Upper lobe of left lung (tissue), 6 donors: ENCODE measurements around the gene UBE2E2. TPM values are rescaled to one million over a fixed set of nuclear protein-coding genes. Genes with fewer than 3 reads are reported as not detected.

Experiments used
- ATAC-seq, 2 donors: fragments of 200-7000 bp; cut with Tn5 transposase; one replicate each; pipeline ENCODE4 v1.9.1; 2022; ENCODE audit warnings: mild to moderate bottlenecking in 2 of 2, moderate library complexity in 2 of 2; ENCODE audit not compliant: low FRiP score in 2 of 2
- DNase-seq, 2 donors: peaks; one replicate each; pipeline ENCODE4 v3.0.0-alpha.2; 2019 to 2020
- H3K27ac ChIP-seq, 4 donors: fragments of 200-600 bp; sonication (generic); one replicate each; pipeline ENCODE4 v1.5.1; 2016 to 2019
- H3K27me3 ChIP-seq, 4 donors: fragments of 200-600 bp; sonication (generic); one replicate each; pipeline ENCODE4 v1.5.1; 2017 to 2019
- H3K36me3 ChIP-seq, 4 donors: fragments of 200-600 bp; sonication (generic); one replicate each; pipeline ENCODE4 v1.5.1; 2016 to 2019
- H3K4me1 ChIP-seq, 4 donors: fragments of 200-600 bp; sonication (generic); one replicate each; pipeline ENCODE4 v1.5.1; 2018 to 2019
- H3K4me3 ChIP-seq, 4 donors: fragments of 200-600 bp; sonication (generic); one replicate each; pipeline ENCODE4 v1.5.1; 2017 to 2019; ENCODE audit warnings: mild to moderate bottlenecking in 2 of 4, moderate library complexity in 1 of 4
- H3K9me3 ChIP-seq, 4 donors: fragments of 200-600 bp; sonication (generic); one replicate each; pipeline ENCODE4 v1.5.1; 2018 to 2019
- EP300 ChIP-seq, 4 donors: sonication (generic); formaldehyde crosslinking; IDR thresholded peaks; one replicate each; pipeline ENCODE4 v1.5.1; 2017; ENCODE audit warnings: antibody characterized with exemption in 4 of 4, control low read depth in 2 of 4
- POLR2A ChIP-seq, 4 donors: fragments of 450-650 bp; IDR thresholded peaks; one replicate each; pipeline ENCODE4 v1.5.1; 2016 to 2017; ENCODE audit warnings: antibody characterized with exemption in 4 of 4, mild to moderate bottlenecking in 2 of 4
- POLR2AphosphoS5 ChIP-seq, 2 donors: sonication (generic); formaldehyde crosslinking; IDR thresholded peaks; one replicate each; pipeline ENCODE4 v1.5.1; 2017; ENCODE audit warnings: antibody characterized with exemption in 2 of 2
- WGBS, 2 donors: methylation state at CpG; one replicate each; pipeline ENCODE4 v1.1.5; 2017 to 2018; 5-methylcytosine and 5-hydroxymethylcytosine counted together
- total RNA-seq, 6 donors: library from RNA; depleted of rRNA in 4 of 6; stranded (reverse); fragments of >200 nt in 4 of 6; gene quantifications; one replicate each; pipeline versions ENCODE4 v1.1.0 to v1.2.1, GENCODE V29; 2016 to 2021
- TF ChIP-seq, protein P1 (sequence below), 6 experiments: fragments of 450-650 bp in 4 of 6; fragments of 200-600 bp in 2 of 6; sonication (generic) in 2 of 6; IDR thresholded peaks; one replicate each; pipeline ENCODE4 v1.5.1; 2016 to 2019; ENCODE audit warnings: antibody characterized with exemption in 6 of 6
- donor health status: DM: no; HTN: no; CAD: no; lungs with moderate emphysema.
- donor health status: DM: no; HTN: yes; CAD: no; lungs with severe emphysema.

Gene UBE2E2
- total RNA-seq, 6 donors from 2014 or later: 18.3 to 61.5 (median 41.9) TPM

DNA sequence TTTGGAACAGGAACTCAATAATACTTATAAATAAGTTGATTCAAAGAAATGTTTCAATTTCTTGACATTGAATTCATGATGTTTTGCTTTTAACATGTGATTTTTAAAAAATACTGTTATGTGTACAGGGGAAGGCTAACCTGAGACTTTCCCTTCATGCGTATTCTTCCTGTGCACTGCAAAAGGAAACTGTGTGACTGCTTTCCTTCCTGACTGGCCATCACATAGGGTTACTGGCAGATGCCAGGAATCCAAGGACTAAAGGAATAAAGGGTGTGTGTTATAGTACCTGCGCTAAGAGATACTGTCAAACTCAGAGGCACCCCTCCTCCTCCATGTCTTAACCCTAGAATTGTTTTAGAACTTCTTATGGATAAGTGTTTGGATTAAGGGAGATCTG, 236.0 kb downstream of the UBE2E2 start:
- H3K27me3 ChIP-seq: no peaks in the 10 kb centered on the region
- H3K9me3 ChIP-seq: no peaks in the 10 kb centered on the region
- no peak for TF ChIP-seq EP300 (IDR thresholded peaks at IDR 0.05)
- TF ChIP-seq, protein P1, sequence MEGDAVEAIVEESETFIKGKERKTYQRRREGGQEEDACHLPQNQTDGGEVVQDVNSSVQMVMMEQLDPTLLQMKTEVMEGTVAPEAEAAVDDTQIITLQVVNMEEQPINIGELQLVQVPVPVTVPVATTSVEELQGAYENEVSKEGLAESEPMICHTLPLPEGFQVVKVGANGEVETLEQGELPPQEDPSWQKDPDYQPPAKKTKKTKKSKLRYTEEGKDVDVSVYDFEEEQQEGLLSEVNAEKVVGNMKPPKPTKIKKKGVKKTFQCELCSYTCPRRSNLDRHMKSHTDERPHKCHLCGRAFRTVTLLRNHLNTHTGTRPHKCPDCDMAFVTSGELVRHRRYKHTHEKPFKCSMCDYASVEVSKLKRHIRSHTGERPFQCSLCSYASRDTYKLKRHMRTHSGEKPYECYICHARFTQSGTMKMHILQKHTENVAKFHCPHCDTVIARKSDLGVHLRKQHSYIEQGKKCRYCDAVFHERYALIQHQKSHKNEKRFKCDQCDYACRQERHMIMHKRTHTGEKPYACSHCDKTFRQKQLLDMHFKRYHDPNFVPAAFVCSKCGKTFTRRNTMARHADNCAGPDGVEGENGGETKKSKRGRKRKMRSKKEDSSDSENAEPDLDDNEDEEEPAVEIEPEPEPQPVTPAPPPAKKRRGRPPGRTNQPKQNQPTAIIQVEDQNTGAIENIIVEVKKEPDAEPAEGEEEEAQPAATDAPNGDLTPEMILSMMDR (IDR thresholded peaks at IDR 0.05): no peak
- no peak for TF ChIP-seq POLR2A (IDR thresholded peaks at IDR 0.05)
- no peak for TF ChIP-seq POLR2AphosphoS5 (IDR thresholded peaks at IDR 0.05)
- DNase-seq: no peak
- ATAC-seq: no peak
- H3K4me3 ChIP-seq: no peak overlapping the region
- H3K4me1 ChIP-seq: peaks cover 0 to 10% (median 5%) of the 10 kb centered on the region in 4 donors
- 63 to 77% methylated on average over 2 of the region's 2 CpGs for WGBS, 2 donors
- no peaks in the 10 kb centered on the region for H3K36me3 ChIP-seq
- no peak overlapping the region for H3K27ac ChIP-seq

DNA sequence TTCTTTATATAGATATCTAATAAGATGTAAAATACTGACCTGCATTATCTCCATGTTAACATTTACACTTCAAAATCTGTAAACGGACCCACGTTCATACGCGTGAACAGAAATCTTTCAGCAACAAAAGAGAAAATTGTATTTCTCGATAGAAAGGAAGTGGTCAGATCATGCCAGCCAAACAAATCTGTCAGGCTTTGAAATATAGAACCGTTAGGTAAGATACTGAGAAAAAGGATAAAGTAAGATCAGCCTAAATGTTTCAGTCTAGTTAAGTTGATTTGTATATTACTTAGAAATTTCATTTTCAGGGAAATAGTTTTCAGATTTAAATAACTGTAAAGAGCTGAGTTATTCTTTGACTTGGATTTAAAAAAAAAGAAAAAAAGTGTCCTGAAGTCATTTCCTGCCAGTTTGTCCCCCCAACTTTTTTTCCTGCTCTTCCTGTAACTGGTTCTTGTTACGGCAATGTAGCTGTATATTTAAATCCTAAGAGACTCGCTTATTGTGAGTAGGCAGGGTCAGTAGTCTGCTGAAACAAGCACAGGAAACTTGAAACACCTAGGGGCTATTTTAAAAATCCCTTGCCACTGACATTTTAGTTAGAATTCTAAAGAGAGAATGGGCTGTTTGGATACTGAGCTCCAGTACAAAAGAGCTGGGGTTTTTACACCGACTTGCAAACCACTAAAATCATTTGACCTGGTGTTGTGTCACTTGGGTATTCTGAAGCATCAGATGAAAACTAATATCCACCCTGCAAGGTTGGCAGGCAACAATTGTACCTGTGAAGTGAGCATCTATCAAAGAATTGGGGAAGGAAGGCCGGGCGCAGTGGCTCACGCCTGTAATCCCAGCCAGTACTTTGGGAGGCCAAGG, 237.5 kb downstream of the UBE2E2 start:
- H3K36me3 ChIP-seq: no peaks in the 10 kb centered on the region
- no peak overlapping the region for H3K27ac ChIP-seq
- no peaks in the 10 kb centered on the region for H3K9me3 ChIP-seq
- 67 to 68% methylated on average over 12 of the region's 12 CpGs for WGBS, 2 donors
- no peak for ATAC-seq
- H3K27me3 ChIP-seq: no peaks in the 10 kb centered on the region
- DNase-seq: no peak
- TF ChIP-seq POLR2A (IDR thresholded peaks at IDR 0.05) (no peak), POLR2AphosphoS5 (IDR thresholded peaks at IDR 0.05) (no peak), EP300 (IDR thresholded peaks at IDR 0.05) (no peak)
- TF ChIP-seq, protein P1 (IDR thresholded peaks at IDR 0.05): no peak
- peaks cover 0 to 10% (median 5%) of the 10 kb centered on the region in 4 donors for H3K4me1 ChIP-seq
- no peak overlapping the region for H3K4me3 ChIP-seq

DNA sequence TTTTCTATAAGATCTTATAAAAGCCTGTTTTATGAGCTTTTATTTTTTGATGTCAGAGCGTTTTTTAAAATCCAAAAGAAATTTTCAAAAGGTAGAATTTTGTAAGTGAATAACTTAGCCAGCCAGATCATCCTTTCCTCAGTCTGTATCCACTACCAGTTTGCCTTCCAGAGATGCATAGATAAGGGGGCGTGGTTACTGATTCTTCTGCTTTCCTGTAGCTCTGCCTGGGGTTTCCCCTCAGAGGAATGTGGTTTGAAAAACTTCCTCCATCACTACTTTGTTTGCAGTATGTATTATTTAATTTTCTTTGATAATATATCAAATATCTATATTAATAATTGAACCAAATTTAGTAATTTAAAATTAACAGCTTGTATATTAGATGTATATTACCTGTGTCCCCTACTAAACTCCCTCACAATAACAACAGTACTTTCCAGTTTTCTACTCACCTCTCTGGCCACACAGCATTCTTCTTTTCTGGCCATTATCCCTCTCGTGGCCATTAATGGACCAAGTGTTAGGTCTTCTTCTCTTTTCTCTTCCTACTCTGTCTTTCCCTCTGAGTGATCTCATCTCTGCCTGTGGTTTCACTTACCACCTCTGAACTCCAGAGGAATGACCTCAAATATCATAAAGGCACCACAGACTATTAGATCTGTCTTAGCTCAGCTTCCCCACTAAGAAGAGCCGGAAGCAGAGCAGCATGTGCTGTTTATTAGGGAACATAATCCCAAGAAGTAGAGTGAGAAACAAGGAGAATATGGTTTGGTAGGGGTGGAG, 239.7 kb downstream of the UBE2E2 start:
- Histone ChIP-seq H3K4me3 (no peak overlapping the region), H3K36me3 (no peaks in the 10 kb centered on the region), H3K4me1 (peaks cover 0 to 10% (median 5%) of the 10 kb centered on the region in 4 donors), H3K27ac (no peak overlapping the region), H3K27me3 (no peaks in the 10 kb centered on the region), H3K9me3 (no peaks in the 10 kb centered on the region)
- ATAC-seq: peak in 1 of 2 donors; percentile 58
- DNase-seq: no peak
- 54 to 57% methylated on average over 4 of the region's 4 CpGs for WGBS, 2 donors
- TF ChIP-seq POLR2A (IDR thresholded peaks at IDR 0.05) (no peak), POLR2AphosphoS5 (IDR thresholded peaks at IDR 0.05) (no peak), EP300 (IDR thresholded peaks at IDR 0.05) (no peak)
- TF ChIP-seq, protein P1 (IDR thresholded peaks at IDR 0.05): no peak

DNA sequence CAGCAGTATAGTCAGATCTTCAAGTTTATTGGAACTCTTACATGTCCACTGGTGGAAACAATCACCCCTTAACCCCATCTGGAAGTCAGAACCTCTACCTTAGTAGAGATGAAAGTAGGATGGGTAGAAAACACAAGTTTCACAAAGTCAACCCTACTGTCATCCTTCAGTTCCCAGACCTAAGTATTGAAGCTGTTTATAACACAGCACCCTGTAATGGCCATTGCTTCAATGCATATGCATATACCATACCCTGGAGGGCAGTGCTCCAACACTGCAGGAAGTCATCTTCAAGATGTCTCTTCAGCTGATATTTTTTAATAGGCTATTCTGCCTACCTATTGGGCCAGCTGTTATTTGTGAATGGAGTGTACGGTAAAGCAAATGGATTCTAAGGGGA, 241.3 kb downstream of the UBE2E2 start:
- no peak for ATAC-seq
- peaks cover 0 to 6% (median 5%) of the 10 kb centered on the region in 4 donors for H3K4me1 ChIP-seq
- no peak for DNase-seq
- H3K4me3 ChIP-seq: no peak overlapping the region
- TF ChIP-seq POLR2A (IDR thresholded peaks at IDR 0.05): no peak
- H3K27ac ChIP-seq: no peak overlapping the region
- no peaks in the 10 kb centered on the region for H3K27me3 ChIP-seq
- no peaks in the 10 kb centered on the region for H3K36me3 ChIP-seq
- H3K9me3 ChIP-seq: no peaks in the 10 kb centered on the region
- WGBS, 2 donors: 100% methylated on average over 1 of the region's 1 CpG

DNA sequence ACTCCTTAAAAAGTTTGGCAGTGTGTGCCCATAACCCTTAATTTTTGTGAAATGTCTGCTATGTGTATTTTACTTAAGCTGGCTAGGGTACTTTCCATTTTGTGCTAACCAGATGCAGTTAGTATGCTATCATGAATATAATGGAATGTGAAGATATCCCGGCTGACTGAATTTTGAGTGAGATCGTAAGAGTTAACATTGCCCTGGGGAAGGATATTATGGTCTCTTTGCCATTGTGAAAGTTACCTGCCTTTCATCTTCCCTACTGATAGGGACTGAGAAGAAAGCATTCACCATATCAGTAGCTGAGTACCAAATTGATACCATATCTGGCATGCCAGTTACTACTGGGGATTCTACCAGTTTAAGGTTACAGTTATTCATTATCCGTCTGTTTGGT, 243.2 kb downstream of the UBE2E2 start:
- Histone ChIP-seq H3K9me3 (no peaks in the 10 kb centered on the region), H3K36me3 (no peaks in the 10 kb centered on the region), H3K27ac (no peak overlapping the region), H3K4me3 (no peak overlapping the region), H3K4me1 (peaks cover 0 to 5% (median 5%) of the 10 kb centered on the region in 4 donors), H3K27me3 (no peaks in the 10 kb centered on the region)
- no peak for DNase-seq
- TF ChIP-seq POLR2A (IDR thresholded peaks at IDR 0.05) (no peak), POLR2AphosphoS5 (IDR thresholded peaks at IDR 0.05) (no peak), EP300 (IDR thresholded peaks at IDR 0.05) (no peak)
- TF ChIP-seq, protein P1 (IDR thresholded peaks at IDR 0.05): no peak
- WGBS, 2 donors: 86 to 96% methylated on average over 3 of the region's 3 CpGs
- ATAC-seq: no peak
